Right atrium auricular region (tissue), 2 donors: ENCODE data around the gene PLCB4. TPM values are rescaled to one million over a fixed set of nuclear protein-coding genes. Genes with fewer than 3 reads are reported as not detected.

Source experiments
- DNase-seq: peaks from one replicate; pipeline ENCODE4 v3.0.0-alpha.2; 2019; ENCODE audit warnings: low spot score
- H3K27ac ChIP-seq, 2 donors: fragments of 200-600 bp; sonication (generic); 1 replicate in 1 of 2; 2 replicates in 1 of 2; pipeline ENCODE4 v1.5.1; 2016 to 2019
- H3K27me3 ChIP-seq, 2 donors: fragments of 200-600 bp; sonication (generic); one replicate each; pipeline versions ENCODE4 v1.5.1 to v1.6.0; 2017 to 2019
- H3K36me3 ChIP-seq: fragments of 200-600 bp; sonication (generic); one replicate; pipeline ENCODE4 v1.5.1; 2016
- H3K4me1 ChIP-seq, 2 donors: fragments of 200-600 bp; sonication (generic); one replicate each; pipeline versions ENCODE4 v1.5.1 to v1.6.0; 2017 to 2019
- H3K4me3 ChIP-seq, 2 donors: fragments of 200-600 bp; sonication (generic); 1 replicate in 1 of 2; 2 replicates in 1 of 2; pipeline ENCODE4 v1.5.1; 2017 to 2019; ENCODE audit warnings: mild to moderate bottlenecking in 1 of 2, moderate library complexity in 1 of 2
- H3K9me3 ChIP-seq, 2 donors: fragments of 200-600 bp; sonication (generic); one replicate each; pipeline ENCODE4 v1.5.1; 2019
- CTCF ChIP-seq, 2 donors: fragments of 200-600 bp; sonication (generic); IDR thresholded peaks; one replicate each; pipeline ENCODE4 v1.5.1; 2019; ENCODE audit warnings: antibody characterized with exemption in 2 of 2
- total RNA-seq, 2 donors: library from RNA; depleted of rRNA; stranded (reverse); fragments of >200 nt; gene quantifications; one replicate each; pipeline ENCODE4 v1.1.0, GENCODE V29; 2016

Gene PLCB4
- total RNA-seq, 2 donors from 2014 or later: 14.3 to 32.4 TPM

GRCh38 chr20:9163251-9163650 is 94.4 kb downstream of the PLCB4 start:
- Histone ChIP-seq H3K27me3 (no peaks in the 10 kb centered on the region), H3K36me3 (no peaks in the 10 kb centered on the region), H3K27ac (no peak overlapping the region), H3K4me1 (peaks cover 0 to 17% of the 10 kb centered on the region in 2 donors), H3K4me3 (no peak overlapping the region), H3K9me3 (no peaks in the 10 kb centered on the region)
- DNase-seq: no peak
- TF ChIP-seq CTCF (IDR thresholded peaks at IDR 0.05): no peak

GRCh38 chr20:9163995-9164394 is 95.1 kb downstream of the PLCB4 start:
- no peaks in the 10 kb centered on the region for H3K36me3 ChIP-seq
- TF ChIP-seq CTCF (IDR thresholded peaks at IDR 0.05): no peak
- no peak overlapping the region for H3K4me3 ChIP-seq
- H3K27ac ChIP-seq: no peak overlapping the region
- H3K4me1 ChIP-seq: peaks cover 0 to 17% of the 10 kb centered on the region in 2 donors
- H3K27me3 ChIP-seq: no peaks in the 10 kb centered on the region
- DNase-seq: no peak
- H3K9me3 ChIP-seq: no peaks in the 10 kb centered on the region

- Histone ChIP-seq H3K36me3 (no peaks in the 10 kb centered on the region), H3K9me3 (no peaks in the 10 kb centered on the region), H3K27ac (no peak overlapping the region), H3K27me3 (no peaks in the 10 kb centered on the region), H3K4me3 (no peak overlapping the region), H3K4me1 (peaks cover 0 to 14% of the 10 kb centered on the region in 2 donors)
- TF ChIP-seq CTCF (IDR thresholded peaks at IDR 0.05): no peak
- DNase-seq: no peak
Observed at GRCh38 chr20:9165261-9165660, 96.4 kb downstream of the PLCB4 start.

GRCh38 chr20:9166153-9166780 is 97.4 kb downstream of the PLCB4 start:
- H3K27ac ChIP-seq: peak overlapping the region; percentile 49 to 67
- H3K4me1 ChIP-seq: peaks cover 0 to 4% of the 10 kb centered on the region in 2 donors
- H3K4me3 ChIP-seq: no peak overlapping the region

GRCh38 chr20:9169409-9169808 is 100.5 kb downstream of the PLCB4 start:
- Histone ChIP-seq H3K27ac (no peak overlapping the region), H3K4me1 (peaks cover 0 to 17% of the 10 kb centered on the region in 2 donors), H3K4me3 (no peak overlapping the region), H3K36me3 (no peaks in the 10 kb centered on the region), H3K27me3 (no peaks in the 10 kb centered on the region), H3K9me3 (no peaks in the 10 kb centered on the region)
- no peak for TF ChIP-seq CTCF (IDR thresholded peaks at IDR 0.05)
- no peak for DNase-seq

More at GRCh38 chr20:9166153-9166780, 97.4 kb downstream of the PLCB4 start:
- no peaks in the 10 kb centered on the region for H3K36me3 ChIP-seq
- no peaks in the 10 kb centered on the region for H3K27me3 ChIP-seq
- no peak for TF ChIP-seq CTCF (IDR thresholded peaks at IDR 0.05)
- DNase-seq: no peak
- H3K9me3 ChIP-seq: no peaks in the 10 kb centered on the region

- H3K27ac ChIP-seq: no peak overlapping the region
- TF ChIP-seq CTCF (IDR thresholded peaks at IDR 0.05): peak in 1 of 2 donors; percentile 61
- no peaks in the 10 kb centered on the region for H3K36me3 ChIP-seq
- peaks cover 0 to 17% of the 10 kb centered on the region in 2 donors for H3K4me1 ChIP-seq
- no peaks in the 10 kb centered on the region for H3K9me3 ChIP-seq
- no peak for DNase-seq
- no peak overlapping the region for H3K4me3 ChIP-seq
- H3K27me3 ChIP-seq: no peaks in the 10 kb centered on the region
Observed at GRCh38 chr20:9172851-9173250, 104.0 kb downstream of the PLCB4 start.
